ENCODE measurements around the gene SPECC1.
"Not testable (repeated sequence)": the region's sequence is repeated elsewhere in the genome, so short reads cannot be mapped to it uniquely, and the experiment has no call there.

Gene SPECC1

DNA sequence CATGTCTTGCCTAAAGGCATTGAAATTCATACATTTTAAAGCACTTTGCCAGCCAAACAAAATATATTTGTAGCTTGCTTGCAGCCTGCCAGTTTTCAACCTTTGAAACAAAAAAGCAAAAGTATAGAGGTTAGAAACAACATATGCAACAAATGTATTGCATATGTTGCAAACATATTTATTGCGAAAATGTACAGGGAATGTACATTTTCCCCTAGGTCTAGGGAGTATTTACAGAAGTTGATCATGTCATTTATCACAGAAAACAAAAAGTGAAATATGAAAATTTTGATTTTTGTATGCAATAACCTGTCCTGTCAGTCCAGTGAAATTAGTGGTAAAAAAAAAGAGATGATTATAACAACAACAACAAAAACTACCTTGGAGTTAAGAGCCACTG, 171.5 kb downstream of the SPECC1 start:
- DNase-seq, result no peak

GRCh38 chr17:20184181-20184580, 175.0 kb downstream of the SPECC1 start:
- DNase-seq, result no peak

GRCh38 chr17:20184977-20185619, 175.9 kb downstream of the SPECC1 start:
- no peak for DNase-seq

- no peak for DNase-seq
Observed at GRCh38 chr17:20187049-20187448, 177.9 kb downstream of the SPECC1 start.

DNA sequence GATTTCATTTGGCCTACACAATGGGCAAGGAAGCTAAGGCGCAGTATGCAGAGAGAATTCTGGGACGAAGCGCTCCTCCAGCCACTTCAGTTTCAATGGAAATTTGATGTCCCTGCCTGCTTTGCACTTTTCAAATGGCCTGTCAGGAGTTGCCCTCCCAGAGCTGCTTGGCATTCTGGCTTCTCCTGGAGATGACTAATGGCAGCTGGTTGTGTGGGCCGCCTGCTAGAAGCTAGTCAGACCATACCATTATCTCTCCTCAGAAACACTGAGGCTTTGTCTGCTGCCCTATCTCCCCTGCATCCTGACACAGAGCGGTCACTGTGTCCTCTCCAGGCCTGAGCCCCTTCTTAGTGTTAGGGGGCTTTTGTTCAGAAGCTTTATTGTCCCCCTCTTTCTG, 180.1 kb downstream of the SPECC1 start:
- DNase-seq, result no peak

GRCh38 chr17:20189979-20190378, 180.8 kb downstream of the SPECC1 start:
- DNase-seq, result no peak

DNA sequence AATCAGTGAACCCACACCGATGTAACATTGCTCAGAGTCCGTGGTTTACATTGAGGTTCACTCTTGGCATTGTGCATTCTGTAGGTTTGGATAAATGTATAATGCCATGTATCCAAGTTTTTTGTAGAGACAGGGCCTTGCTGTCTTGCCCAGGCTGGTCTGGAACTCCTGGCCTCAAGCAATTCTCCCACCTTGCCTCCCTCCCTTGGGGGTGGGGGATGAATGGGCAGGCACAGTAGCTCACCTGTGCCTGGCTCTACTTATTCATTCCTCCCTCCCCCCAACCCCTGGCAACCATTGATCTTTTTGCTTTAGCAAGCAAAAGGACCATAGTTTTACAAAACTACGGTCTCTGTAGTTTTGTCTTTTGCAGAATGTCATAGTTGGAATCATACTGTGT, 181.4 kb downstream of the SPECC1 start:
- no peak for DNase-seq

DNA sequence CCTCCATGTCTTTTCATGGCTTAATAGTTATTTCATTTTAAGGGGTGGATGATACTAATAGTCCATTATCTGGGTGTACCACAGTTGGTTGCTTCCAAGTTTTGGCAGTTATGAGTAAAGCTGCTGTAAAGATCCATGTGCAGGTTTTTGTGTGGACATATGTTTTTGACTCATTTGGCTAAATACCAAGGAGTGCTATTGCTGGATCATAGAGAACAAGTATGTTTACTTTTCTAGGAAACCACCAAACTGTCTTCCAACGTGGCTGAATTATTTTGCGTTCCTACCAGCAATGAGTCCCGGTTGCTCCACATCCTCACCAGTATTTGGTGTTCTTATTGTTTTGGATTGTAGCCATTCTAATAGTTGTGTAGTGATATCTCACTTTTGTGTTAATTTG, 181.9 kb downstream of the SPECC1 start:
- no peak for DNase-seq

DNA sequence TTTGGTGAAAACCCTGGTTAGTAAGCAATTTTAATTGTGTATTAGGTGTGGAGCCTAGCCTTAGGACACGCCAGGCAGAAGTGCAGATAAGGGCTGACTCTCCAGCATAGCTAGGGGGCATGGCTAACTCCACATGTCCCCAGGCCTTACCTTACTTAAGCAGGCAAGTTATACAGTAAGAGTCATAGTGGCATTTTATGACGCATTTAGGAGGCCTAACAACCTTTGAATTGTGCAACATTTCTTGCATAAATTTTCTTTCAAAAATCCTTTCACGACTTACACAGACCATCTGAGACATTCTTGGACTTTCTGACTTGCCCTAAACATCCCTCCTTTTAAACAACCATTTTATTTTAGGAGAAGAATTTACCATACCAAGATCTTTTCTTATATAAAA, 187.1 kb downstream of the SPECC1 start:
- DNase-seq, result not testable (repeated sequence)

DNA sequence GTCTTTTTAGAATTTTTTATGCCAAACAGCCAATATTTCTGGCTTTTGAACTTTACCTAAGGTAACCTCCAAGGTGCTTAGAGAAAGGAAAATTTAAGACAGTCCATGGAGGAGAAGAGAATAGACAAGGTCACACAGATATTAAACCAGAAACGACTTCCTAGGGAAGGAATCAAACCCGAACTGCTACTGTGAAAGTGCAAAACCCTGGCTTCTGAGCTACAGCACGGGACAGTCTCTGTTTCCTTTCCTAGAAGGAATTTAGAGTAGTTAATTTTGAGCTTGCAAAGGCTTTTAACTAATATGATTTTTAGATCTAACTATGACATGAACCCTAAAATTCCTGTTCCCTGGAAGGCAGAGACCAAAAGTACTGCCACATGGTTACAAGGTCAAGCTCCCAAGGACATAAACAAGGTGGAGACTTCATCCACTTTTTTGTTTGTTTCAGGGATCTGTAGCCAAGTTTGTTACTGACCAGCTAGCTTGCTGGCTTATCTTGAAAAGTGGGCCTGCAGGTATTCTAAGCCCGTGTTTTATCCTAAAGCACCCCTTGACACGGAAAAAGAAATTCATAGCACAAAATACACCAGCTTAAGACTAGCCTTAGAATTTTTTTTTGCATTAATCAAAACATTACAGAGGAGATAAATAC, 188.2 kb downstream of the SPECC1 start:
- DNase-seq, result no peak

DNA sequence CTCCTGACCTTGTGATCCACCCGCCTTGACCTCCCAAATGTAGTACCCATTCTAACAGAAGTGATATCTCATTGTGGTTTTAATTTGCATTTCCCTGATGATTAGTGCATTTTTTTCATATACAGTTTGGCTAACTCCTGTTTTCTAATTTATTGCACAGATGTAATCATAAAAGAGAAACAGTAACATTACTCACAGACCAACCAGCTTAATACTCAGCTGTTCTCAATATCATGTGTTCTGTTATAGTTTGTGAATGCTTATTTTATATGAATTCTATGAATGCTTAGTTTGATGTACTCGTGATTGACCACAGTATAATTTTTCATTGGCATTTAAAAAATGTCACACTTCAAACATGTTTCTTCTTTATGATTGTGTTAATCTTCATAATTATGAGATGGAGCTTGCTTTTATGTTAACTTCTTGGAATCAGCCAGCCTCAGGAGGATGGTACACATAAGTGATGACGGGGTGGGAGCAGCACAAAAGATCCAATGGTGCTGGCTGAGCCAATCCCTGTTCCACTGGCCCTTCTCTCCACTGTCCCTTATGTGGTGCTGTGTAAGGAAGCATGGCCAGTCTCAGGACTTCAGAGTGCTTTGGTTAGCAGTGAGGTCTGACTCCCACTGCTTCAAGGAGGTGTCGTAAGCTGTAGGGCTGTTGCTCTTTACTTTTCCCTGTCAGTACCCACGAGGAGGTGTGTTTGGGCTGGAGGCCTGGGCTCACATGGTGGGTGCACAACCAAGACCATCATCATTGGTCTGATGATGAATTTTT, 191.0 kb downstream of the SPECC1 start:
- no peak for DNase-seq

DNA sequence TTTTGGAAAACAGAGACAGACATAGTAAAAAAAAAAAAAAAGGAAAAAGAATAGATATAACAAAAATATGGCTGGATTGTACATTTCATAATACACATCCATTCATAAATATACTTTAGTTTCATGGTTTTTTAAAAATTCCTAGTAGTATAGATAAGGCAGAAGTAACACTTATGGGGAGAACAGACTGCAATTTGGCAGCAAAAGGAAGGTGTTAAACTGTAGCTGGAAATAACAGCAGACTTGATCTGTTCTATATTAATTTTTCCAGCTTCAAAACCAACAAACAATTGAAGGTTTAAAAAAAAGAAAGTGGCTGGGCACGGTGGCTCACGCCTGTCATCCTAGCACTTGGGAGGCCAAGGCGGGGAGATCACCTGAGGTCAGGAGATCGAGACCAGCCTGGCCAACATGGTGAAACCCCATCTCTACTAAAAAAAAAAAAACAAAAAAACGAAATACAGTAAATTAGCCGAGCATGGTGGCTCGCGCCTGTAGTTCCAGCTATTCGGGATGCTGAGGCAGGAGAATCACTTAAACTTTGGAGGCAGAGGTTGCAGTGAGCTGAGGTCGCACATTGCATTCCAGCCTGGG, 191.8 kb downstream of the SPECC1 start:
- DNase-seq, result no peak

GRCh38 chr17:20202141-20202621, 193.0 kb downstream of the SPECC1 start:
- DNase-seq, result no peak

GRCh38 chr17:20203018-20203417, 193.9 kb downstream of the SPECC1 start:
- DNase-seq, result no peak

DNA sequence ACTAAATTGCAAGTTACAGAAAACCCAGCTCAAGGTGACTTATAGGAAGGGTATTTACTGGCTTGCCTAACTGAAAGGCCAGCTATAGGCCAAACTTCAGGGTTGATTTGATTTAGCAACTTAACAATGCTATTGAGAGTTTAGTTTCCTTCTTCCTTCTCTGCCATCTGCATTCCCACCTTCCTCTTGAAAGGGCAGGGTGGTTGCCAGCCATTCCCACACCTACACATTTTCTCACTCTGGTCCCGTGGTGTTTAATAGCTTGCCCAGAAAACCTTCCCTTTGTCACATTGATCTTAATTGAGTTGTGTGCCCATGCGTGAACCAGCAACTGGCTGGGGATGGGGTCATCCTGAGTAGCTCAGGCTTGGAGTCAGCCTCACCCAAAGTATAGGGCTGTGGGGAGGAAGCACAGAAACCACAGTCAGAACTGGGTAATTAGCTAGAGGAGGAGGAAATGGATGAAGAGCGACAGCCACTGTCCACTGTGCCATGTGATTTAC, 194.7 kb downstream of the SPECC1 start:
- no peak for DNase-seq

GRCh38 chr17:20205609-20206008, 196.4 kb downstream of the SPECC1 start:
- no peak for DNase-seq

DNA sequence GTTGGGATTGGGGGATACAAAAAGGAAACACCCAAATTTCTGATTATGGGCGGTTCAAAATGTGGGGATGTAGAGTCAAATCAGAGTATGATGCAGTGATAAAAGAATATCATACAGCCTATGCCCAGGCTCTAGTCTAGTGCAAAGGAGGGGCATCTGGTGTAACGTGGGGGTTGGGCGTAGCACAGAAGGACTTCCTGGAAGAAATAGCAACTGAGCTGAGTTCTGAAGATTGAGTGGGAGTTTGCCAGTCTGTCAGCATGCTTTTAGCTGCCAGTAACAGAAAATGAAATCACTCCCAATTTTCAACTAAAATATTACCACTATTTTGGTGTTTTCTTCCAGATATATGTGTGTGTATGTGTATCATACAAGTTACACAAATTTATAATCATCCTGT, 196.9 kb downstream of the SPECC1 start:
- no peak for DNase-seq

DNA sequence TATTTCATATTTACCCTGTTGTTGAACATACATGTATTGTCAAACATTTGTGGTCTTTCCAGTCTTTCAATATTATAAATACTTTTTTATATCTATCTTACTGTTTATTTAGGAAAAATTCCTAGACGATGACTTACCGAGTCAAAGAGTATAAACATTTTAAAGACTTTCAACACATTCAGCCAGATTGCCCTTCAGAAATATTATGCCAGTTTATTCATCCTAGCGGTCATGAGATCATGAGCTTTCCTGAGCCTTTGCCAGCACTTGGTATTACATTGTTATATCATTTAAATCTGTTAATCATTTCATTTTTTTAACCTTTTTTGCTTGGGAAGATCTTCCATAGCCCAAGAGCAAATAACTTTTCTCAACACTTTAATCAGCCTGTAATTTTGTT, 197.4 kb downstream of the SPECC1 start:
- DNase-seq, result no peak

GRCh38 chr17:20207262-20207985, 198.3 kb downstream of the SPECC1 start:
- no peak for DNase-seq

GRCh38 chr17:20208717-20209116, 199.6 kb downstream of the SPECC1 start:
- DNase-seq, result no peak

DNA sequence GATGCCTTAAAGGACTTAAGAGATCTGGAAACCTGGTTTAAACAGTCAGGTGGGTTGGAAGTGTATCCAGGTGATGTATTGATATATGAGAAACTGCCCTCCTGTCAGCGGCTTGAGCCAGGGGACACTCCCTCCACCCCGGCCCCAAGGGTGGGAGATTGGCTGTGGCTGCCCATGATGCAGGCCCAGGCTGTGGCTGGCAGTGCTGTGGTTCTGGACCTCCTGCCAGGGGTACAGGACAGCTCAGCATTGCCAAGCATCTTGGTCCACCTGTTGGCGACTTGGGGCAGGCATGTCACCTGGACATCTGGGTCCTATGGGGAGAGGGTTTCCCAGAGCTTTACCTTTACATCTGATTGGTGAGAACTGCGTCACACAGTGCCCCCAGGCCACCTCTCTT, 201.0 kb downstream of the SPECC1 start:
- no peak for DNase-seq

GRCh38 chr17:20210614-20211013, 201.5 kb downstream of the SPECC1 start:
- DNase-seq, result no peak

GRCh38 chr17:20211246-20211645, 202.1 kb downstream of the SPECC1 start:
- no peak for DNase-seq

All from NCI-H1048 (cell line).